ENCODE results near the gene CACNA1C.
"Not testable (repeated sequence)": the region's sequence is repeated elsewhere in the genome, so short reads cannot be mapped to it uniquely, and the experiment has no call there.

Gene CACNA1C

DNA sequence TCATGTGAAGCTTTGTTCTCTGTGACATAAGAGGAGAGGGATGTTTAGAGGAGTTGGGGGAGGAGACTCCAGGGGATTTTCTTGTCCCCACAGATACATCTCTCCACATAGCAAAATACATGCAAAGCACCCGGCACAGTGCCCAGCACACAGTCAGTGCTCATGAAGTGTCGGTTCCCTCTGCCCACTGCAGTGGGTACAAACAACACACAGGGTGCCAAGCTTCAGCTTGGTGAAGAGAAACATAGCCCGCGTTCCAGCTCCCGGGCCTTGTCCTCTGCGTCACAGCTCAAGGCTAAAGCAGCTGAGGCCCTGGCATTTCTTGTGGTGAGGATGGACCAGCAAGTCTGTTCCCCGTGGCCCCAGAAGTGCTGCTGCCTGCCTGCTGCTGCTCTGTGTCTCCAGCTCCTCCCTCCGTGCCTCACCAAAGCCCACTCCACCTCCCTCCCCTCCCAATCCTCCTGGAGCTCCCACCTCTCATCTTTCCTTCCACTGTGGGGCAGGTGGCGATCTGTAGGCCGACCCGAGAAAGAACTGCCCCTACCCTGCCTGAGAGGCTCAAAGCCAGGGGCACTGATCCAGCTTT lies 685.0 kb downstream of the CACNA1C start:
- no peak for DNase-seq (ENCODE audit: low read depth)
- TF ChIP-seq CTCF (IDR thresholded peaks at IDR 0.05; ENCODE audit: insufficient read depth, low read depth, low read length, missing control alignments) = no peak
- H3K4me3 ChIP-seq (ENCODE audit: low read length) = no peak overlapping the region

GRCh38 chr12:2739069-2739468 lies 686.3 kb downstream of the CACNA1C start:
- TF ChIP-seq CTCF (IDR thresholded peaks at IDR 0.05; ENCODE audit: insufficient read depth, low read depth, low read length, missing control alignments) = no peak
- H3K4me3 ChIP-seq (ENCODE audit: low read length) = no peak overlapping the region
- no peak for DNase-seq (ENCODE audit: low read depth)

DNA sequence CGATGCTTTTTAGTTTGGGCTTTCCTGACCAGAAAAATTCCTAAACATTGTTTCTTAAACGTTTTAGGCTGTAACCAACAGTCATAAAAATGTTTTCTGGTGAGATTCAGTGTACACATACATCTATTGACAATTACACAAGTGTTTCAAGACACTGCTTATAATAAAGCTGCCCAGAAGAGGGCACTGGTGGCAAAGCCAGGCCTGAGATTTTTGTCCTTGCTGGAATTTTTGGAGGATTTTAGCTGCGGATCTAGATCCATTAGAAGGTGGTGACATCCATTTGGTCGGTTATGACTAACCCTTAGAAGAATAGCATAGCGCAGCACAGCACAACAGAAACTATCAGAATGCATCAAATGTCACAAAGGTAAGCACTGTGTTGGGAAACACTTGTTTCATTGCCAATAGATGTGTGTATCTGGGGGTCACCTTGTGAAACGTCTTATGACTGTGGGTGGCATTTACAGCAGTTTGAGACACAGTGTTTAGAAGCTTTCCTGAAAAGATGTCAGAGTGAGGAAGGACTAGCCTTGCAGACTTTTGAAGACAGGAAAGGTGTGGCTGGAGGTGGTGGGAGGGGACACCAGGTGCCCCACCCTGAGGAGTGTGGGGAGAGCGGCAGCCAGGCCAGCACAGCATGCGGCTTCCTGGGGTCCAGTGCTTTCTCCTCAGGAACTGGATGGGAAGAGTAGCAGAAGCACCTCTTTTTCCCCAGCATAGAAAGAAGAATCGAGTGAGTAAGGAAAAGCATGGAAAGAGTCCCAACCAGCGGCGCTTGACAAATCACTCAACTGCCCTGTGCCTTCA lies 687.2 kb downstream of the CACNA1C start:
- peak; percentile 55 for TF ChIP-seq CTCF (IDR thresholded peaks at IDR 0.05; ENCODE audit: insufficient read depth, low read depth, low read length, missing control alignments)
- DNase-seq (ENCODE audit: low read depth) = peak; percentile 4
- H3K4me3 ChIP-seq (ENCODE audit: low read length) = no peak overlapping the region

- DNase-seq (ENCODE audit: low read depth); H3K4me3 ChIP-seq (ENCODE audit: low read length): not testable (repeated sequence)
Measured at GRCh38 chr12:2742037-2742436, 689.2 kb downstream of the CACNA1C start.

- no peak overlapping the region for H3K4me3 ChIP-seq (ENCODE audit: low read length)
- no peak for TF ChIP-seq CTCF (IDR thresholded peaks at IDR 0.05; ENCODE audit: insufficient read depth, low read depth, low read length, missing control alignments)
Measured at GRCh38 chr12:2743478-2743877, 690.7 kb downstream of the CACNA1C start.

DNA sequence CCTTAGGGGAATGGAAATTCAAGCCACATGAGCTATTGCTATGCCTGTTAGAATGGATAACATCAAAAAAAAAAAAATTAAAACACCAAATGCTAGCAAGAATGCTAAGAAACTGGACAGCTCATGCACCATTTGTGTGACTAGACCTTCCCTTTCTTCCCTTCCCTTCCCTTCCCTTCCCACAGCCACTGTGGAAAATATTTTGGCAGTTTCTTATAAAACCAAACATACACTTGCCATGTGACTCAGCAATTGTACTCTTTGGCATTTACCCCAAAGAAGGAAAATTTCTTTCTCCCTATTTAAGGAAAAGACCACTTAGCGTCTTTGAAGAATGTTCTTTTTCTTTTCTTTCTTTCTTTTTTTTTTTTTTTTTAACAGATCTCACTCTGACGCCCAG lies 692.9 kb downstream of the CACNA1C start:
- DNase-seq (ENCODE audit: low read depth) = no peak
- no peak for TF ChIP-seq CTCF (IDR thresholded peaks at IDR 0.05; ENCODE audit: insufficient read depth, low read depth, low read length, missing control alignments)
- H3K4me3 ChIP-seq (ENCODE audit: low read length) = no peak overlapping the region

More at GRCh38 chr12:2743478-2743877, 690.7 kb downstream of the CACNA1C start:
- DNase-seq (ENCODE audit: low read depth) = no peak

Measured in epithelial cell of esophagus (primary cell).